Measurements from ENCODE around the gene TATDN3. TPM values are rescaled to one million over a fixed set of nuclear protein-coding genes. Genes with fewer than 3 reads are reported as not detected.

The TATDN3 gene
- total RNA-seq, 1 experiment from 2014 or later, result 13.8 TPM

- no peak overlapping the region for H3K4me2 ChIP-seq (ENCODE audit: insufficient read depth, insufficient read length, low read length)
- no peaks in the 10 kb centered on the region for H3K79me1 ChIP-seq (ENCODE audit: insufficient read depth, low read depth, low read length, poor library complexity, severe bottlenecking)
- no peak overlapping the region for H2AK5ac ChIP-seq (ENCODE audit: insufficient read length, low read length)
- no peak overlapping the region for H2BK120ac ChIP-seq (ENCODE audit: low read depth, low read length, poor library complexity, severe bottlenecking)
- H2BK12ac ChIP-seq (ENCODE audit: insufficient read length, low read depth, low read length), result no peak overlapping the region
- no peak overlapping the region for H3K9ac ChIP-seq (ENCODE audit: extremely low read depth, insufficient read length, low read length)
- peak; percentile 40 for DNase-seq
- H3K27ac ChIP-seq (ENCODE audit: insufficient read length, low read depth, low read length), result peak overlapping the region; percentile 13
- peaks cover 4% of the 10 kb centered on the region; the same call in 1 of the 2 replicates for H3K4me1 ChIP-seq (ENCODE audit: insufficient read depth, low read length)
- no peak overlapping the region for H3T11ph ChIP-seq (ENCODE audit: low read length)
- H3K23ac ChIP-seq (ENCODE audit: insufficient read length, low read depth, low read length), result no peak overlapping the region
- no peaks in the 10 kb centered on the region for H3K27me3 Mint-ChIP-seq (ENCODE audit: low read depth)
- H3K56ac ChIP-seq (ENCODE audit: insufficient read length, low read depth, low read length), result no peak overlapping the region
- no peak overlapping the region; a peak in 1 of 5 replicates for H3K4me3 Mint-ChIP-seq
- H3K36me3 Mint-ChIP-seq (ENCODE audit: insufficient read depth in 1 of 3, low read depth in 3 of 3), result peaks cover 4 to 7% (median 6%) of the 10 kb centered on the region in 3 experiments; a peak in 4 of 7 replicates
- H4K5ac ChIP-seq (ENCODE audit: insufficient read length, low read depth, low read length), result no peak overlapping the region
- no peak overlapping the region for H3K4ac ChIP-seq (ENCODE audit: low read depth, low read length)
- no peak overlapping the region for H2BK15ac ChIP-seq (ENCODE audit: low read depth, low read length)
- H2BK20ac ChIP-seq (ENCODE audit: low read depth, low read length, poor library complexity, severe bottlenecking), result no peak overlapping the region
- no peak overlapping the region for H2AFZ ChIP-seq (ENCODE audit: low read length)
- H3K9me3 ChIP-seq (ENCODE audit: control insufficient read depth, low read depth, low read length), result no peaks in the 10 kb centered on the region
- no peaks in the 10 kb centered on the region for H3K23me2 ChIP-seq (ENCODE audit: insufficient read length, low read depth, low read length, poor library complexity, severe bottlenecking)
- no peaks in the 10 kb centered on the region for H4K20me1 ChIP-seq (ENCODE audit: control insufficient read depth, insufficient read depth, insufficient read length)
- no peak overlapping the region for H3K14ac ChIP-seq (ENCODE audit: insufficient read depth, low read length)
- H3K27ac Mint-ChIP-seq, result peak overlapping the region; percentile 0 to 95 (median 93)
- peaks cover 26% of the 10 kb centered on the region in 2 experiments for H3K4me1 Mint-ChIP-seq
- no peaks in the 10 kb centered on the region for H3K27me3 ChIP-seq (ENCODE audit: insufficient read depth, low read length)
- no peak overlapping the region for H4K91ac ChIP-seq (ENCODE audit: insufficient read length, low read depth, low read length)
- H4K8ac ChIP-seq (replicated peaks; ENCODE audit: insufficient read length, low read depth, low read length), result no peak overlapping the region
- H3K79me2 ChIP-seq (ENCODE audit: insufficient read depth, low read length), result 0 out of 2 replicates have a peak, but pooled peaks cover 2% of the 10 kb centered on the region
- H2BK5ac ChIP-seq (ENCODE audit: insufficient read length, low read length), result no peak overlapping the region
- WGBS (ENCODE audit: extremely low coverage, insufficient read length, low lambda C conversion rate), result no CpG with 5 or more reads among the region's 4 CpGs
- H3K18ac ChIP-seq (ENCODE audit: insufficient read length, low read depth, low read length), result no peak overlapping the region
- H3K9me3 Mint-ChIP-seq, result no peaks in the 10 kb centered on the region; a peak in 1 of 5 replicates
- peak; percentile 86 for TF ChIP-seq CTCF (conservative IDR thresholded peaks at IDR 0.05)
These were observed 41.7 kb upstream of the TATDN3 start for GRCh38 chr1:212749821-212750535.
